HEK293 (cell line): ENCODE measurements around the gene PIP5K1C.

Experiments used
- CTCF ChIA-PET: fragments of 350-600 bp; formaldehyde crosslinking; extraction: SDS; loops from one replicate; lab custom pipeline; 2021; ENCODE audit warnings: antibody characterized with exemption; lab: Yijun Ruan, JAX
- POLR2A ChIA-PET: fragments of 300-600 bp; formaldehyde crosslinking; extraction: SDS; loops from one replicate; lab custom pipeline; 2020; ENCODE audit warnings: antibody characterized with exemption, inconsistent platforms; lab: Yijun Ruan, JAX
- H3K27ac ChIP-seq: fragments of 200-500 bp; sonication (Bioruptor generic); 2 replicates; pipeline ENCODE4 v1.5.1; 2014; ENCODE audit warnings: low read depth, low read length, control low read depth, inconsistent platforms; ENCODE audit errors: extremely low read depth
- H3K36me3 ChIP-seq, 2 experiments: fragments of 200-500 bp in 1 of 2; sonication (Bioruptor generic) in 1 of 2; 1 replicate in 1 of 2; 2 replicates in 1 of 2; pipeline ENCODE4 v1.5.1; 2014 to 2017; ENCODE audit warnings: inconsistent platforms in 2 of 2, low read length in 2 of 2; ENCODE audit not compliant: control insufficient read depth in 2 of 2, insufficient read depth in 1 of 2
- H3K4me1 ChIP-seq: fragments of 200-500 bp; sonication (Bioruptor generic); 2 replicates; pipeline ENCODE4 v1.5.1; 2014; ENCODE audit warnings: mild to moderate bottlenecking, low read length, inconsistent platforms; ENCODE audit not compliant: control insufficient read depth, insufficient read depth
- H3K4me3 ChIP-seq: 2 replicates; pipeline ENCODE4 v1.5.1; 2011; ENCODE audit warnings: low read depth, mild to moderate bottlenecking, control low read depth, low read length, moderate library complexity
- H3K9me3 ChIP-seq: fragments of 200-500 bp; sonication (Bioruptor generic); 2 replicates; pipeline ENCODE4 v1.5.1; 2014; ENCODE audit warnings: low read depth, low read length, inconsistent platforms; ENCODE audit not compliant: control insufficient read depth, insufficient read depth
- GLIS2 ChIP-seq: fragments of 450-650 bp; formaldehyde crosslinking; IDR thresholded peaks from 2 replicates; pipeline ENCODE4 v1.5.1; 2016; ENCODE audit warnings: missing biosample characterization, missing genetic modification characterization
- KLF1 ChIP-seq: fragments of 450-650 bp; formaldehyde crosslinking; IDR thresholded peaks from 2 replicates; pipeline ENCODE4 v1.5.1; 2016; ENCODE audit warnings: missing biosample characterization, missing genetic modification characterization
- KLF10 ChIP-seq: fragments of 450-650 bp; IDR thresholded peaks from 2 replicates; pipeline ENCODE4 v1.5.1; 2018; ENCODE audit warnings: missing biosample characterization, mild to moderate bottlenecking, missing genetic modification characterization
- KLF8 ChIP-seq: fragments of 450-650 bp; formaldehyde crosslinking; IDR thresholded peaks from 2 replicates; pipeline ENCODE4 v1.5.1; 2016; ENCODE audit warnings: missing biosample characterization, missing genetic modification characterization
- KLF9 ChIP-seq: fragments of 450-650 bp; formaldehyde crosslinking; IDR thresholded peaks from 2 replicates; pipeline ENCODE4 v1.5.1; 2016; ENCODE audit warnings: missing biosample characterization, missing genetic modification characterization, low read depth
- PATZ1 ChIP-seq: fragments of 450-650 bp; formaldehyde crosslinking; IDR thresholded peaks from 2 replicates; pipeline ENCODE4 v1.5.1; 2016; ENCODE audit warnings: missing biosample characterization, missing genetic modification characterization
- PRDM2 ChIP-seq: fragments of 450-650 bp; formaldehyde crosslinking; IDR thresholded peaks from 2 replicates; pipeline ENCODE4 v1.5.1; 2016; ENCODE audit warnings: missing biosample characterization, missing genetic modification characterization, borderline replicate concordance
- SP7 ChIP-seq: fragments of 450-650 bp; formaldehyde crosslinking; IDR thresholded peaks from 2 replicates; pipeline ENCODE4 v1.5.1; 2016; ENCODE audit warnings: missing biosample characterization, missing genetic modification characterization
- ZBTB10 ChIP-seq: fragments of 450-650 bp; formaldehyde crosslinking; IDR thresholded peaks from 2 replicates; pipeline ENCODE4 v1.5.1; 2016; ENCODE audit warnings: missing biosample characterization, missing genetic modification characterization
- ZEB2 ChIP-seq: fragments of 450-650 bp; formaldehyde crosslinking; IDR thresholded peaks from 2 replicates; pipeline ENCODE4 v1.5.1; 2016; ENCODE audit warnings: missing biosample characterization, missing genetic modification characterization
- ZFHX2 ChIP-seq: fragments of 450-650 bp; formaldehyde crosslinking; conservative IDR thresholded peaks from 2 replicates; pipeline ENCODE4 v1.5.1; 2016; ENCODE audit warnings: missing biosample characterization, missing genetic modification characterization
- ZNF133 ChIP-seq: fragments of 450-650 bp; formaldehyde crosslinking; IDR thresholded peaks from 2 replicates; pipeline ENCODE4 v1.5.1; 2016; ENCODE audit warnings: missing biosample characterization, missing genetic modification characterization
- ZNF174 ChIP-seq: fragments of 450-650 bp; formaldehyde crosslinking; IDR thresholded peaks from 2 replicates; pipeline ENCODE4 v1.5.0; 2017; ENCODE audit warnings: missing biosample characterization, mild to moderate bottlenecking, missing genetic modification characterization
- ZNF23 ChIP-seq: fragments of 450-650 bp; formaldehyde crosslinking; IDR thresholded peaks from 2 replicates; pipeline ENCODE4 v1.5.1; 2016; ENCODE audit warnings: missing biosample characterization, missing genetic modification characterization, borderline replicate concordance
- ZNF366 ChIP-seq: fragments of 450-650 bp; formaldehyde crosslinking; conservative IDR thresholded peaks from 2 replicates; pipeline ENCODE4 v1.5.1; 2016; ENCODE audit warnings: missing biosample characterization, missing genetic modification characterization
- ZNF398 ChIP-seq: fragments of 450-650 bp; formaldehyde crosslinking; IDR thresholded peaks from 2 replicates; pipeline ENCODE4 v1.5.1; 2017; ENCODE audit warnings: missing biosample characterization, missing genetic modification characterization
- ZNF423 ChIP-seq: fragments of 450-650 bp; formaldehyde crosslinking; IDR thresholded peaks from 2 replicates; pipeline ENCODE4 v1.5.1; 2016; ENCODE audit warnings: missing biosample characterization, missing genetic modification characterization
- ZNF600 ChIP-seq: fragments of 450-650 bp; formaldehyde crosslinking; IDR thresholded peaks from 2 replicates; pipeline ENCODE4 v1.5.1; 2016; ENCODE audit warnings: missing biosample characterization, missing genetic modification characterization
- ZNF677 ChIP-seq: fragments of 450-650 bp; IDR thresholded peaks from 2 replicates; pipeline ENCODE4 v1.5.0; 2018; ENCODE audit warnings: missing biosample characterization, mild to moderate bottlenecking, missing genetic modification characterization, moderate library complexity
- ZNF747 ChIP-seq: fragments of 450-650 bp; formaldehyde crosslinking; IDR thresholded peaks from 2 replicates; pipeline ENCODE4 v1.5.1; 2016; ENCODE audit warnings: missing biosample characterization, missing genetic modification characterization
- ZNF768 ChIP-seq: fragments of 450-650 bp; formaldehyde crosslinking; IDR thresholded peaks from 2 replicates; pipeline ENCODE4 v1.5.1; 2018; ENCODE audit warnings: missing biosample characterization, mild to moderate bottlenecking, missing genetic modification characterization
- ZNF792 ChIP-seq: fragments of 450-650 bp; formaldehyde crosslinking; IDR thresholded peaks from 2 replicates; pipeline ENCODE4 v1.5.1; 2016; ENCODE audit warnings: missing biosample characterization, missing genetic modification characterization
- ZSCAN30 ChIP-seq: fragments of 450-650 bp; IDR thresholded peaks from 2 replicates; pipeline ENCODE4 v1.5.1; 2018; ENCODE audit warnings: missing biosample characterization, mild to moderate bottlenecking, missing genetic modification characterization, moderate library complexity

The PIP5K1C gene

GRCh38 chr19:3607303-3608078 is 92.8 kb downstream of the PIP5K1C start (continued):
- TF ChIP-seq ZBTB10 = 0 out of 2 replicates have a peak, but pooled peaks have one; percentile 17
- TF ChIP-seq ZNF174 (tag by site-specific recombination) = no peak
- TF ChIP-seq ZNF23 (tag by site-specific recombination) = no peak
- no peak for TF ChIP-seq ZNF747
- peak; percentile 90 for TF ChIP-seq KLF1
- TF ChIP-seq ZNF792 (tag by site-specific recombination) = no peak
- peak; percentile 98 for TF ChIP-seq ZNF677 (tag by site-specific recombination)
- TF ChIP-seq KLF9 (tag by site-specific recombination) = peak; percentile 82
- 0 out of 2 replicates have a peak, but pooled peaks have one; percentile 6 for TF ChIP-seq ZEB2
- TF ChIP-seq ZNF768 (tag by site-specific recombination) = no peak
- TF ChIP-seq ZNF366 (tag by site-specific recombination) = peak; percentile 61
- no peak for TF ChIP-seq ZNF133
- peak; percentile 20; the same call in 1 of the 2 replicates for TF ChIP-seq ZFHX2 (tag by site-specific recombination)
- no peak for TF ChIP-seq ZSCAN30 (tag by site-specific recombination)
- 0 out of 2 replicates have a peak, but pooled peaks have one; percentile 21 for TF ChIP-seq ZNF600
- TF ChIP-seq, all 188 proteins: peak for 16

- ChIA-PET POLR2A (interaction anchor here (0.6 kb wide), 1 partner anchor 99 kb away, joined by 10 read pairs; no protein-coding TSS in a partner anchor), CTCF (interaction anchor here (1.2 kb wide), 1 partner anchor 62 kb away, joined by 3 read pairs; no protein-coding TSS in a partner anchor)
- Histone ChIP-seq H3K4me1 (peaks cover 3% of the 10 kb centered on the region; the same call in 1 of the 2 replicates), H3K4me3 (peak within 1 kb of the TSS; percentile 51), H3K27ac (no peak within 1 kb of the TSS), H3K9me3 (no peaks in the 10 kb centered on the region), H3K36me3 (peaks cover 0 to 18% of the 10 kb centered on the region in 2 experiments; a peak in 2 of 3 replicates)
- peak; percentile 89 for TF ChIP-seq ZNF423 (tag by site-specific recombination)
- peak; percentile 67 for TF ChIP-seq KLF8 (tag by site-specific recombination)
- peak; percentile 78 for TF ChIP-seq GLIS2 (tag by site-specific recombination)
- TF ChIP-seq ZNF398 (tag by site-specific recombination) = peak; percentile 32; the same call in 1 of the 2 replicates
- peak; percentile 73 for TF ChIP-seq PATZ1 (tag by site-specific recombination)
- no peak for TF ChIP-seq PRDM2 (tag by site-specific recombination)
- TF ChIP-seq SP7 (tag by site-specific recombination) = peak; percentile 35; the same call in 1 of the 2 replicates
- TF ChIP-seq KLF10 = peak; percentile 53; the same call in 1 of the 2 replicates
- TF ChIP-seq KLF1 = peak; percentile 42
These were observed 93.5 kb downstream of the PIP5K1C start, which contains the start of gene TBXA2R for GRCh38 chr19:3606690-3607289. TSS of gene TBXA2R (minus strand) at chr19:3606875. CDS start at chr19:3600634, 6,241 bp downstream.
